ENCODE data around the gene ABTB2. TPM values are rescaled to one million over a fixed set of nuclear protein-coding genes. Genes with fewer than 3 reads are reported as not detected.

ABTB2 gene
- total RNA-seq, 2 donors from 2014 or later, result 0.45 to 2.5 TPM

- ATAC-seq (replicated peaks), result peak; percentile 76
- H3K4me1 Mint-ChIP-seq, result no peaks in the 10 kb centered on the region
Observed at GRCh38 chr11:34380696-34381095, 22.9 kb upstream of the ABTB2 start.

GRCh38 chr11:34379539-34379938 is 21.7 kb upstream of the ABTB2 start:
- no peaks in the 10 kb centered on the region for H3K4me1 Mint-ChIP-seq
- H3K27me3 Mint-ChIP-seq, result peaks cover 3% of the 10 kb centered on the region
- no peak overlapping the region for H3K4me3 Mint-ChIP-seq
- no peaks in the 10 kb centered on the region for H3K36me3 Mint-ChIP-seq (ENCODE audit: low read depth)
- H3K9me3 Mint-ChIP-seq, result peaks cover 12% of the 10 kb centered on the region
- ATAC-seq (replicated peaks), result no peak
- H3K27ac Mint-ChIP-seq, result no peak overlapping the region

More at GRCh38 chr11:34380696-34381095, 22.9 kb upstream of the ABTB2 start:
- H3K9me3 Mint-ChIP-seq, result peaks cover 6% of the 10 kb centered on the region
- H3K27ac Mint-ChIP-seq, result no peak overlapping the region
- H3K27me3 Mint-ChIP-seq, result peaks cover 3% of the 10 kb centered on the region
- no peak overlapping the region for H3K4me3 Mint-ChIP-seq
- no peaks in the 10 kb centered on the region for H3K36me3 Mint-ChIP-seq (ENCODE audit: low read depth)

- Mint-ChIP-seq H3K4me1 (no peaks in the 10 kb centered on the region), H3K4me3 (no peak overlapping the region), H3K36me3 (ENCODE audit: low read depth) (no peaks in the 10 kb centered on the region), H3K27ac (no peak overlapping the region), H3K9me3 (peaks cover 12% of the 10 kb centered on the region), H3K27me3 (peaks cover 3% of the 10 kb centered on the region)
- ATAC-seq (replicated peaks), result no peak
Observed at GRCh38 chr11:34379079-34379478, 21.3 kb upstream of the ABTB2 start.

GRCh38 chr11:34373727-34374126 is 15.9 kb upstream of the ABTB2 start:
- no peaks in the 10 kb centered on the region for H3K36me3 Mint-ChIP-seq (ENCODE audit: low read depth)
- no peak overlapping the region for H3K27ac Mint-ChIP-seq
- no peak overlapping the region for H3K4me3 Mint-ChIP-seq
- peaks cover 5% of the 10 kb centered on the region for H3K4me1 Mint-ChIP-seq
- peaks cover 7% of the 10 kb centered on the region for H3K27me3 Mint-ChIP-seq
- H3K9me3 Mint-ChIP-seq, result peaks cover 12% of the 10 kb centered on the region
- no peak for ATAC-seq (replicated peaks)

GRCh38 chr11:34366522-34366921 is 8.7 kb upstream of the ABTB2 start:
- Mint-ChIP-seq H3K4me3 (no peak overlapping the region), H3K9me3 (no peaks in the 10 kb centered on the region), H3K4me1 (peaks cover 8% of the 10 kb centered on the region), H3K27me3 (peaks cover 22% of the 10 kb centered on the region), H3K36me3 (ENCODE audit: low read depth) (no peaks in the 10 kb centered on the region), H3K27ac (no peak overlapping the region)
- ATAC-seq (replicated peaks), result no peak

- no peak overlapping the region for H3K4me3 Mint-ChIP-seq
- peak; percentile 29 for ATAC-seq (replicated peaks)
- H3K4me1 Mint-ChIP-seq, result peaks cover 11% of the 10 kb centered on the region
- H3K9me3 Mint-ChIP-seq, result no peaks in the 10 kb centered on the region
- no peaks in the 10 kb centered on the region for H3K36me3 Mint-ChIP-seq (ENCODE audit: low read depth)
- peaks cover 17% of the 10 kb centered on the region for H3K27me3 Mint-ChIP-seq
- H3K27ac Mint-ChIP-seq, result no peak overlapping the region
Observed at GRCh38 chr11:34364102-34364501, 6.3 kb upstream of the ABTB2 start.

- Mint-ChIP-seq H3K27me3 (peaks cover 16% of the 10 kb centered on the region), H3K4me3 (no peak overlapping the region), H3K27ac (no peak overlapping the region), H3K36me3 (ENCODE audit: low read depth) (no peaks in the 10 kb centered on the region), H3K4me1 (peaks cover 12% of the 10 kb centered on the region), H3K9me3 (no peaks in the 10 kb centered on the region)
- no peak for ATAC-seq (replicated peaks)
Observed at GRCh38 chr11:34363363-34364084, 5.7 kb upstream of the ABTB2 start.

GRCh38 chr11:34360046-34360445 is 2.2 kb upstream of the ABTB2 start:
- no peak overlapping the region for H3K27ac Mint-ChIP-seq
- H3K4me1 Mint-ChIP-seq, result peaks cover 18% of the 10 kb centered on the region
- no peak for ATAC-seq (replicated peaks)
- H3K4me3 Mint-ChIP-seq, result no peak overlapping the region
- H3K27me3 Mint-ChIP-seq, result peaks cover 21% of the 10 kb centered on the region
- H3K9me3 Mint-ChIP-seq, result no peaks in the 10 kb centered on the region
- no peaks in the 10 kb centered on the region for H3K36me3 Mint-ChIP-seq (ENCODE audit: low read depth)

GRCh38 chr11:34359548-34359891 is 1.7 kb upstream of the ABTB2 start:
- no peak for ATAC-seq (replicated peaks)
- peak overlapping the region; percentile 77 for H3K4me3 Mint-ChIP-seq
- H3K27ac Mint-ChIP-seq, result no peak overlapping the region
- peaks cover 26% of the 10 kb centered on the region for H3K27me3 Mint-ChIP-seq
- H3K4me1 Mint-ChIP-seq, result peaks cover 21% of the 10 kb centered on the region
- no peaks in the 10 kb centered on the region for H3K36me3 Mint-ChIP-seq (ENCODE audit: low read depth)
- no peaks in the 10 kb centered on the region for H3K9me3 Mint-ChIP-seq

- peak; percentile 4 for ATAC-seq (replicated peaks)
- Mint-ChIP-seq H3K9me3 (no peaks in the 10 kb centered on the region), H3K27ac (no peak overlapping the region), H3K4me1 (peaks cover 17% of the 10 kb centered on the region), H3K27me3 (peaks cover 26% of the 10 kb centered on the region), H3K36me3 (ENCODE audit: low read depth) (no peaks in the 10 kb centered on the region), H3K4me3 (peak overlapping the region; percentile 77)
Observed at GRCh38 chr11:34358728-34359547, 1.1 kb upstream of the ABTB2 start.

- Mint-ChIP-seq H3K9me3 (no peaks in the 10 kb centered on the region), H3K36me3 (ENCODE audit: low read depth) (no peaks in the 10 kb centered on the region), H3K27ac (no peak overlapping the region), H3K4me1 (peaks cover 15% of the 10 kb centered on the region), H3K4me3 (peak overlapping the region; percentile 77), H3K27me3 (peaks cover 28% of the 10 kb centered on the region)
- peak; percentile 26 for ATAC-seq (replicated peaks)
Observed at GRCh38 chr11:34358258-34358727, 483 bp upstream of the ABTB2 start.

- peak; percentile 8 for ATAC-seq (replicated peaks)
- Mint-ChIP-seq H3K27ac (no peak overlapping the region), H3K4me3 (peak overlapping the region; percentile 77), H3K4me1 (peaks cover 15% of the 10 kb centered on the region), H3K9me3 (no peaks in the 10 kb centered on the region), H3K36me3 (ENCODE audit: low read depth) (no peaks in the 10 kb centered on the region), H3K27me3 (peaks cover 29% of the 10 kb centered on the region)
Observed at GRCh38 chr11:34356913-34357700, 703 bp downstream of the ABTB2 start.

GRCh38 chr11:34356576-34356912 is 1.3 kb downstream of the ABTB2 start:
- no peak overlapping the region for H3K27ac Mint-ChIP-seq
- no peaks in the 10 kb centered on the region for H3K36me3 Mint-ChIP-seq (ENCODE audit: low read depth)
- peaks cover 31% of the 10 kb centered on the region for H3K27me3 Mint-ChIP-seq
- peaks cover 15% of the 10 kb centered on the region for H3K4me1 Mint-ChIP-seq
- peak overlapping the region; percentile 53 for H3K4me3 Mint-ChIP-seq
- no peak for ATAC-seq (replicated peaks)
- no peaks in the 10 kb centered on the region for H3K9me3 Mint-ChIP-seq

- ATAC-seq (replicated peaks), result no peak
Observed at GRCh38 chr11:34356130-34356529, 1.7 kb downstream of the ABTB2 start.

More at GRCh38 chr11:34356130-34356529, 1.7 kb downstream of the ABTB2 start:
- Mint-ChIP-seq H3K27me3 (peaks cover 33% of the 10 kb centered on the region), H3K9me3 (no peaks in the 10 kb centered on the region), H3K27ac (no peak overlapping the region), H3K36me3 (ENCODE audit: low read depth) (no peaks in the 10 kb centered on the region), H3K4me1 (peaks cover 15% of the 10 kb centered on the region), H3K4me3 (peak overlapping the region; percentile 53)
